Measurements from ENCODE around the gene TUBA3C.

GRCh38 chr13:19184176-19184575 lies 2.6 kb upstream of the TUBA3C start:
- TF ChIP-seq CTCF (IDR thresholded peaks at IDR 0.05) (no peak), ZFX (IDR thresholded peaks at IDR 0.05; ENCODE audit: borderline replicate concordance) (no peak)
